H1 (cell line): ENCODE results near the gene ZNF598. TPM values are rescaled to one million over a fixed set of nuclear protein-coding genes. Genes with fewer than 3 reads are reported as not detected.

ENCODE experiments used
- ASH2L ChIP-seq: fragments of 200-600, 300-600 bp; sonication (generic); IDR thresholded peaks from one replicate; pipeline ENCODE4 v1.7.1; 2017; ENCODE audit warnings: low read length
- ATF3 ChIP-seq: IDR thresholded peaks from 2 replicates; pipeline ENCODE4 v1.6.1; 2011; ENCODE audit warnings: low read depth, mild to moderate bottlenecking, low read length; ENCODE audit not compliant: insufficient read depth
- BACH1 ChIP-seq: IDR thresholded peaks from 2 replicates; pipeline ENCODE4 v1.6.1; 2012; ENCODE audit warnings: low read length, improper control_type of control experiment
- BRCA1 ChIP-seq: IDR thresholded peaks from 2 replicates; pipeline ENCODE4 v1.6.1; 2012; ENCODE audit warnings: low read depth, low read length, improper control_type of control experiment
- CBX8 ChIP-seq: fragments of 300-800, 300-1000 bp; sonication (generic); IDR thresholded peaks from 2 replicates; pipeline ENCODE4 v1.7.1; 2016; ENCODE audit warnings: low read depth, low read length, borderline replicate concordance
- EGR1 ChIP-seq: IDR thresholded peaks from 2 replicates; pipeline ENCODE4 v1.6.1; 2011; ENCODE audit warnings: low read depth, low read length, borderline replicate concordance
- GTF2F1 ChIP-seq: IDR thresholded peaks from 2 replicates; pipeline ENCODE4 v1.6.1; 2012; ENCODE audit warnings: low read depth, low read length, improper control_type of control experiment, borderline replicate concordance
- HDAC2 ChIP-seq, 2 experiments: fragments of 300-600 bp in 1 of 2; sonication (generic) in 1 of 2; IDR thresholded peaks; 2 replicates each; pipeline ENCODE4 v1.6.1; 2011 to 2012; ENCODE audit warnings: low read depth in 2 of 2, low read length in 2 of 2, mild to moderate bottlenecking in 2 of 2, moderate library complexity in 2 of 2, borderline replicate concordance in 1 of 2, inconsistent platforms in 1 of 2
- HDAC6 ChIP-seq: IDR thresholded peaks from one replicate; pipeline ENCODE4 v1.7.1; 2012; ENCODE audit warnings: low read depth, mild to moderate bottlenecking, inconsistent platforms, low read length, moderate library complexity
- JUN ChIP-seq: IDR thresholded peaks from 2 replicates; pipeline ENCODE4 v1.6.1; 2011; ENCODE audit warnings: low read depth, mild to moderate bottlenecking, improper control_type of control experiment, low read length
- JUND ChIP-seq: IDR thresholded peaks from 2 replicates; pipeline ENCODE4 v1.6.1; 2011; ENCODE audit warnings: mild to moderate bottlenecking, improper control_type of control experiment, low read length
- MAFK ChIP-seq: IDR thresholded peaks from 2 replicates; pipeline ENCODE4 v1.6.1; 2012; ENCODE audit warnings: low read depth, mild to moderate bottlenecking, improper control_type of control experiment, low read length
- NANOG ChIP-seq: IDR thresholded peaks from 2 replicates; pipeline ENCODE4 v1.6.1; 2011; ENCODE audit warnings: low read length, low read depth, mild to moderate bottlenecking, inconsistent platforms; ENCODE audit not compliant: insufficient read depth, poor library complexity, severe bottlenecking
- POLR2AphosphoS5 ChIP-seq: IDR thresholded peaks from 2 replicates; pipeline ENCODE4 v1.6.1; 2011; ENCODE audit warnings: low read depth, low read length
- POU5F1 ChIP-seq: IDR thresholded peaks from 2 replicates; pipeline ENCODE4 v1.6.1; 2011; ENCODE audit warnings: low read depth, mild to moderate bottlenecking, low read length, moderate library complexity
- RNF2 ChIP-seq: fragments of 200-900, 300-1000 bp; sonication (generic); IDR thresholded peaks from 2 replicates; pipeline ENCODE4 v1.7.1; 2016; ENCODE audit warnings: borderline replicate concordance, low read depth, mild to moderate bottlenecking, antibody characterized with exemption, low read length; ENCODE audit not compliant: poor library complexity, severe bottlenecking; ENCODE audit errors: missing control alignments
- SAP30 ChIP-seq: fragments of 300-600 bp; sonication (generic); IDR thresholded peaks from 2 replicates; pipeline ENCODE4 v1.7.1; 2012; ENCODE audit warnings: low read length, moderate library complexity, mild to moderate bottlenecking, inconsistent platforms; ENCODE audit not compliant: insufficient read depth, insufficient replicate concordance
- SIRT6 ChIP-seq: IDR thresholded peaks from one replicate; pipeline ENCODE4 v1.7.1; 2012; ENCODE audit warnings: low read length, inconsistent platforms
- SIX5 ChIP-seq: IDR thresholded peaks from 2 replicates; pipeline ENCODE4 v1.6.1; 2011; ENCODE audit warnings: mild to moderate bottlenecking, low read depth, low read length
- SP2 ChIP-seq: IDR thresholded peaks from 2 replicates; pipeline ENCODE4 v1.6.1; 2012; ENCODE audit warnings: mild to moderate bottlenecking, low read length, inconsistent platforms
- TAF7 ChIP-seq: optimal IDR thresholded peaks from 2 replicates; pipeline ENCODE3; 2011; ENCODE audit warnings: low read depth, mild to moderate bottlenecking, inconsistent platforms, low read length, moderate library complexity, borderline replicate concordance
- USF2 ChIP-seq: IDR thresholded peaks from 2 replicates; pipeline ENCODE4 v1.6.1; 2011; ENCODE audit warnings: low read length, improper control_type of control experiment
- polyA plus RNA-seq, 7 experiments: library from polyadenylated mRNA; depleted of rRNA in 3 of 7; stranded (reverse) in 5 of 7; unstranded in 2 of 7; fragments of >200 nt in 5 of 7; fragments of 200-250 nt in 2 of 7; gene quantifications; 1 replicate in 5 of 7; 2 replicates in 1 of 7; 4 replicates in 1 of 7; pipeline versions ENCODE4 v1.2.1 to v1.2.3, GENCODE V29; 2011 to 2013; ENCODE audit warnings: missing spikeins in 2 of 7, mixed read lengths in 2 of 7
- total RNA-seq: library from RNA; stranded (reverse); fragmentation: NEBNext Ultra II Directional; extraction: Animal tissue kit (Norgen Biotek cat#: 25700); gene quantifications from 2 replicates; pipeline ENCODE4 v1.2.1, GENCODE V29; 2021

ZNF598 gene
- total and polyA plus RNA-seq, 2 of the 8 experiments (the other 6 are each of a cell fraction or from before 2014, with no cell fraction given), result 29.3 to 47.6 TPM

GRCh38 chr16:2023092-2024031 lies 13.7 kb upstream of the ZNF598 start (continued):
- TF ChIP-seq SIX5 (no peak), POU5F1 (no peak), TAF7 (no peak), SP2 (no peak), BACH1 (no peak), JUND (no peak), MAFK (no peak), CBX8 (no peak), ASH2L (peak; percentile 66), GTF2F1 (no peak), SIRT6 (no peak), EGR1 (no peak), SAP30 (no peak), POLR2AphosphoS5 (no peak), JUN (no peak), USF2 (no peak), RNF2 (no peak), ATF3 (no peak), NANOG (no peak), HDAC6 (no peak), BRCA1 (no peak), HDAC2 (IDR thresholded peaks at IDR 0.05; ENCODE audit: borderline replicate concordance in 1 of 2, low read depth in 2 of 2, low read length in 2 of 2) (no peak)
